RWPE2 (cell line): ENCODE results near the gene ACSF3.

Experiments
- ATAC-seq: fragments of 200-7000 bp; cut with Tn5 transposase; 3 replicates; pipeline ENCODE4 v1.9.1; 2021; ENCODE audit warnings: low read depth
- DNase-seq: peaks from one replicate; pipeline ENCODE4 v3.0.0-alpha.2; 2020; ENCODE audit warnings: low spot score
- H3K27ac ChIP-seq: fragments of 450-650 bp; 2 replicates; pipeline ENCODE4 v1.5.1; 2017; ENCODE audit warnings: mild to moderate bottlenecking; ENCODE audit not compliant: poor library complexity, severe bottlenecking
- H3K27me3 ChIP-seq: fragments of 250-450 bp; sonication (Bioruptor Pico); 2 replicates; pipeline ENCODE4 v1.5.1; 2021; ENCODE audit warnings: mild to moderate bottlenecking, moderate library complexity; ENCODE audit not compliant: insufficient read depth, poor library complexity, severe bottlenecking
- H3K36me3 ChIP-seq: fragments of 250-450 bp; sonication (Bioruptor Pico); 2 replicates; pipeline ENCODE4 v1.5.1; 2020; ENCODE audit warnings: low read depth, mild to moderate bottlenecking, moderate library complexity
- H3K4me1 ChIP-seq: fragments of 250-450 bp; sonication (Bioruptor Pico); 2 replicates; pipeline ENCODE4 v1.5.1; 2021; ENCODE audit warnings: mild to moderate bottlenecking, moderate library complexity; ENCODE audit not compliant: insufficient read depth, poor library complexity, severe bottlenecking
- H3K4me3 ChIP-seq: fragments of 250-450 bp; sonication (Bioruptor Pico); 2 replicates; pipeline ENCODE4 v1.5.1; 2021; ENCODE audit warnings: mild to moderate bottlenecking, moderate library complexity; ENCODE audit not compliant: severe bottlenecking
- H3K9me3 ChIP-seq: fragments of 250-450 bp; sonication (Bioruptor Pico); 2 replicates; pipeline ENCODE4 v1.5.1; 2021; ENCODE audit warnings: mild to moderate bottlenecking, moderate library complexity; ENCODE audit not compliant: severe bottlenecking
- CTCF ChIP-seq: fragments of 450-650 bp; IDR thresholded peaks from one replicate; pipeline ENCODE4 v1.5.1; 2017; ENCODE audit warnings: mild to moderate bottlenecking, moderate library complexity; ENCODE audit not compliant: poor library complexity, severe bottlenecking

Gene ACSF3

GRCh38 chr16:89175280-89176146 is 81.9 kb downstream of the ACSF3 start:
- DNase-seq (no peak), ATAC-seq (no peak)
- Histone ChIP-seq H3K9me3 (no peaks in the 10 kb centered on the region), H3K4me1 (no peaks in the 10 kb centered on the region), H3K27me3 (peaks cover 10% of the 10 kb centered on the region), H3K27ac (no peak overlapping the region), H3K36me3 (no peaks in the 10 kb centered on the region), H3K4me3 (no peak overlapping the region)
- no peak for TF ChIP-seq CTCF

GRCh38 chr16:89176147-89176690 is 82.6 kb downstream of the ACSF3 start:
- TF ChIP-seq CTCF: no peak
- Histone ChIP-seq H3K27me3 (peaks cover 10% of the 10 kb centered on the region), H3K4me3 (no peak overlapping the region), H3K4me1 (no peaks in the 10 kb centered on the region), H3K27ac (no peak overlapping the region), H3K36me3 (no peaks in the 10 kb centered on the region), H3K9me3 (no peaks in the 10 kb centered on the region)
- DNase-seq (no peak), ATAC-seq (no peak)

GRCh38 chr16:89176717-89177116 is 83.1 kb downstream of the ACSF3 start:
- ATAC-seq: no peak
- TF ChIP-seq CTCF: no peak
- Histone ChIP-seq H3K36me3 (no peaks in the 10 kb centered on the region), H3K4me3 (no peak overlapping the region), H3K4me1 (no peaks in the 10 kb centered on the region), H3K27ac (no peak overlapping the region), H3K9me3 (no peaks in the 10 kb centered on the region), H3K27me3 (peaks cover 10% of the 10 kb centered on the region)
- no peak for DNase-seq

- ATAC-seq: no peak
- H3K9me3 ChIP-seq: no peaks in the 10 kb centered on the region
Observed at GRCh38 chr16:89177501-89177900, 83.8 kb downstream of the ACSF3 start.

More at GRCh38 chr16:89177501-89177900, 83.8 kb downstream of the ACSF3 start:
- TF ChIP-seq CTCF: no peak
- no peak overlapping the region for H3K4me3 ChIP-seq
- peaks cover 5% of the 10 kb centered on the region for H3K27me3 ChIP-seq
- DNase-seq: no peak
- no peaks in the 10 kb centered on the region for H3K4me1 ChIP-seq
- H3K27ac ChIP-seq: no peak overlapping the region
- H3K36me3 ChIP-seq: no peaks in the 10 kb centered on the region
